DND-41 (cell line): ENCODE measurements around the gene FLII.

Experiments
- ATAC-seq: fragments of 200-7000 bp; cut with Tn5 transposase; 3 replicates; pipeline ENCODE4 v1.9.1; 2021; ENCODE audit warnings: low read depth; ENCODE audit not compliant: insufficient read depth
- DNase-seq: peaks from one replicate; pipeline ENCODE4 v3.0.0-alpha.2; 2020
- H2AFZ ChIP-seq: 2 replicates; pipeline ENCODE4 v1.6.0; 2012; ENCODE audit warnings: low read depth, low read length
- H3K27ac ChIP-seq: 2 replicates; pipeline ENCODE4 v1.5.1; 2012; ENCODE audit warnings: low read length, inconsistent platforms
- H3K27me3 ChIP-seq: fragments of 200-600 bp; sonication (generic); 2 replicates; pipeline ENCODE4 v1.6.0; 2012; ENCODE audit warnings: low read length, mild to moderate bottlenecking, inconsistent platforms; ENCODE audit not compliant: insufficient read depth, poor library complexity
- H3K36me3 ChIP-seq: 2 replicates; pipeline ENCODE4 v1.5.1; 2012; ENCODE audit warnings: low read length, inconsistent platforms; ENCODE audit not compliant: insufficient read depth
- H3K4me1 ChIP-seq: 2 replicates; pipeline ENCODE4 v1.5.1; 2012; ENCODE audit warnings: mild to moderate bottlenecking, low read length; ENCODE audit not compliant: insufficient read depth
- H3K4me2 ChIP-seq: 2 replicates; pipeline ENCODE4 v1.6.0; 2012; ENCODE audit warnings: mild to moderate bottlenecking, moderate library complexity, low read length, inconsistent platforms; ENCODE audit not compliant: insufficient read depth
- H3K4me3 ChIP-seq, 2 experiments: fragments of 200-600 bp in 1 of 2; shearing (Covaris generic) in 1 of 2; 2 replicates each; pipeline ENCODE4 v1.5.1; 2012 to 2016; ENCODE audit warnings: inconsistent platforms in 2 of 2, low read length in 2 of 2, mild to moderate bottlenecking in 2 of 2, low read depth in 1 of 2, moderate library complexity in 1 of 2
- H3K79me2 ChIP-seq: 2 replicates; pipeline ENCODE4 v1.6.0; 2012; ENCODE audit warnings: low read length, inconsistent platforms; ENCODE audit not compliant: insufficient read depth
- H3K9ac ChIP-seq: 2 replicates; pipeline ENCODE4 v1.6.0; 2012; ENCODE audit warnings: low read depth, mild to moderate bottlenecking, inconsistent platforms, low read length, moderate library complexity
- H3K9me3 ChIP-seq: 2 replicates; pipeline ENCODE4 v1.5.1; 2012; ENCODE audit warnings: low read length, moderate library complexity, mild to moderate bottlenecking, inconsistent platforms; ENCODE audit not compliant: insufficient read depth, severe bottlenecking
- H4K20me1 ChIP-seq: 2 replicates; pipeline ENCODE4 v1.6.0; 2012; ENCODE audit warnings: low read length; ENCODE audit not compliant: insufficient read depth
- CTCF ChIP-seq: IDR thresholded peaks from 2 replicates; pipeline ENCODE4 v1.5.1; 2012; ENCODE audit warnings: borderline replicate concordance, low read length, moderate library complexity, mild to moderate bottlenecking; ENCODE audit not compliant: poor library complexity, severe bottlenecking; ENCODE audit errors: extremely low read depth
- EZH2 ChIP-seq: IDR thresholded peaks from 3 replicates; pipeline ENCODE4 v1.6.1; 2012; ENCODE audit warnings: borderline replicate concordance, low read depth, mild to moderate bottlenecking, moderate library complexity, low read length, inconsistent platforms; ENCODE audit not compliant: severe bottlenecking

Gene FLII

GRCh38 chr17:18229254-18229653, 29.3 kb downstream of the FLII start:
- H3K27ac ChIP-seq: no peak overlapping the region
- TF ChIP-seq CTCF (no peak), EZH2 (no peak)

GRCh38 chr17:18228176-18228682, 30.3 kb downstream of the FLII start:
- Histone ChIP-seq H3K79me2 (peaks cover 49% of the 10 kb centered on the region), H4K20me1 (peaks cover 42% of the 10 kb centered on the region), H3K9ac (0 out of 2 replicates have a peak overlapping the region, but pooled peaks have one; percentile 20), H3K27ac (no peak overlapping the region), H3K36me3 (peaks cover 12% of the 10 kb centered on the region), H3K4me3 (no peak overlapping the region), H2AFZ (no peak overlapping the region), H3K4me1 (peaks cover 34% of the 10 kb centered on the region), H3K9me3 (no peaks in the 10 kb centered on the region), H3K4me2 (peak overlapping the region; percentile 28; the same call in 1 of the 2 replicates), H3K27me3 (no peaks in the 10 kb centered on the region)
- no peak for DNase-seq
- TF ChIP-seq CTCF: no peak
- no peak for TF ChIP-seq EZH2
- ATAC-seq: no peak

More at GRCh38 chr17:18229254-18229653, 29.3 kb downstream of the FLII start:
- no peak overlapping the region for H3K9ac ChIP-seq
- H2AFZ ChIP-seq: no peak overlapping the region
- H3K4me1 ChIP-seq: peaks cover 34% of the 10 kb centered on the region
- DNase-seq (no peak), ATAC-seq (no peak)
- H3K79me2 ChIP-seq: peaks cover 49% of the 10 kb centered on the region
- H3K9me3 ChIP-seq: no peaks in the 10 kb centered on the region
- H4K20me1 ChIP-seq: peaks cover 42% of the 10 kb centered on the region
- H3K36me3 ChIP-seq: peaks cover 23% of the 10 kb centered on the region
- H3K4me3 ChIP-seq: no peak overlapping the region
- H3K27me3 ChIP-seq: no peaks in the 10 kb centered on the region
- no peak overlapping the region for H3K4me2 ChIP-seq

GRCh38 chr17:18227635-18228034, 30.9 kb downstream of the FLII start:
- H3K9ac ChIP-seq: 0 out of 2 replicates have a peak overlapping the region, but pooled peaks have one; percentile 15
- H2AFZ ChIP-seq: no peak overlapping the region
- H3K4me1 ChIP-seq: peaks cover 34% of the 10 kb centered on the region
- H3K27ac ChIP-seq: no peak overlapping the region
- H3K27me3 ChIP-seq: no peaks in the 10 kb centered on the region
- H3K79me2 ChIP-seq: peaks cover 49% of the 10 kb centered on the region
- peak overlapping the region; percentile 90; the same call in 1 of the 2 replicates for H3K4me2 ChIP-seq
- H4K20me1 ChIP-seq: peaks cover 41% of the 10 kb centered on the region
- ATAC-seq: no peak
- H3K9me3 ChIP-seq: no peaks in the 10 kb centered on the region
- no peak overlapping the region for H3K4me3 ChIP-seq
- TF ChIP-seq CTCF: no peak
- no peak for TF ChIP-seq EZH2
- no peak for DNase-seq
- peaks cover 8% of the 10 kb centered on the region for H3K36me3 ChIP-seq
